GM12878 (cell line): ENCODE measurements around the gene KCNC4. TPM values are rescaled to one million over a fixed set of nuclear protein-coding genes. Genes with fewer than 3 reads are reported as not detected.

Source experiments
- ATAC-seq: fragments of 200-7000 bp; cut with Tn5 transposase; 3 replicates; pipeline ENCODE4 v1.9.1; 2020; ENCODE audit warnings: mild to moderate bottlenecking, moderate library complexity
- BruUV-seq: library from RNA; stranded (reverse); fragments of 400-500 nt; replicated peaks from 2 replicates; lab custom pipeline; 2021; lab: Mats Ljungman, UMichigan
- CTCF ChIA-PET: fragments of 300-600 bp; sonication (Branson Sonifier 250); formaldehyde crosslinking; extraction: SDS; loops from one replicate; lab custom pipeline; 2021; ENCODE audit warnings: inconsistent platforms; lab: Yijun Ruan, JAX
- POLR2A ChIA-PET: fragments of 350-600 bp; formaldehyde crosslinking; extraction: SDS; loops from one replicate; lab custom pipeline; 2021; ENCODE audit warnings: inconsistent platforms; lab: Charles Lee
- RAD21 ChIA-PET: fragments of 300-600 bp; sonication (Branson Sonifier 250); formaldehyde crosslinking; loops from one replicate; lab custom pipeline; 2023; ENCODE audit warnings: antibody characterized with exemption; ENCODE audit not compliant: unreplicated experiment; lab: Charles Lee
- SMC1A ChIA-PET: fragments of 300-600 bp; sonication (Branson Sonifier 250); formaldehyde crosslinking; loops from one replicate; lab custom pipeline; 2023; ENCODE audit not compliant: unreplicated experiment, uncharacterized antibody; lab: Charles Lee
- DNase-seq: peaks from one replicate; pipeline ENCODE4 v3.0.0-alpha.2; 2011; ENCODE audit warnings: low read depth, low spot score
- FAIRE-seq: peaks from 3 replicates; lab custom pipeline; 2011; peaks lifted over from hg19 to GRCh38; lab: Jason Lieb, UNC
- H2AFZ ChIP-seq: 2 replicates; pipeline ENCODE4 v1.6.0; 2011; ENCODE audit warnings: low read depth, low read length, control low read depth; ENCODE audit not compliant: control insufficient read depth
- H3K27ac ChIP-seq: 2 replicates; pipeline ENCODE4 v1.5.1; 2011; ENCODE audit warnings: control low read depth; ENCODE audit not compliant: control insufficient read depth, insufficient read depth
- H3K27me3 ChIP-seq, 2 experiments: replicated peaks in 1 of 2; 2 replicates each; pipeline versions ENCODE4 v1.6.0 to v1.6.1; 2011; ENCODE audit warnings: low read length in 1 of 2; ENCODE audit not compliant: control insufficient read depth in 2 of 2, insufficient read depth in 2 of 2
- H3K36me3 ChIP-seq, 2 experiments: 2 replicates each; pipeline ENCODE4 v1.5.1; 2011; ENCODE audit warnings: low read length in 1 of 2; ENCODE audit not compliant: control insufficient read depth in 2 of 2, insufficient read depth in 2 of 2
- H3K4me1 ChIP-seq: 2 replicates; pipeline ENCODE4 v1.6.1; 2011; ENCODE audit warnings: mild to moderate bottlenecking, low read length, moderate library complexity, mixed read lengths; ENCODE audit not compliant: control insufficient read depth, insufficient read depth
- H3K4me2 ChIP-seq: 2 replicates; pipeline ENCODE4 v1.6.0; 2011; ENCODE audit warnings: control low read depth; ENCODE audit not compliant: control insufficient read depth, insufficient read depth
- H3K4me3 ChIP-seq: fragments of 200-600 bp; sonication (generic); 2 replicates; pipeline ENCODE4 v1.5.1; 2016
- H3K79me2 ChIP-seq: 2 replicates; pipeline ENCODE4 v1.6.0; 2011; ENCODE audit warnings: low read length; ENCODE audit not compliant: control insufficient read depth, insufficient read depth
- H3K9ac ChIP-seq: 2 replicates; pipeline ENCODE4 v1.8.0; 2011; ENCODE audit warnings: low read length, control low read depth, mixed read lengths; ENCODE audit not compliant: control insufficient read depth, insufficient read depth
- H3K9me3 ChIP-seq: replicated peaks from 3 replicates; pipeline ENCODE4 v1.5.1; 2011; ENCODE audit warnings: mild to moderate bottlenecking, low read length; ENCODE audit not compliant: control insufficient read depth, insufficient read depth
- H4K20me1 ChIP-seq: 2 replicates; pipeline ENCODE4 v1.6.0; 2011; ENCODE audit not compliant: control insufficient read depth, insufficient read depth
- CEBPB ChIP-seq, 2 experiments: fragments of 150-350 bp in 1 of 2; IDR thresholded peaks; 2 replicates each; pipeline ENCODE4 v1.6.1; 2012 to 2014; ENCODE audit warnings: low read depth in 2 of 2, low read length in 2 of 2, borderline replicate concordance in 1 of 2, inconsistent platforms in 1 of 2
- MEF2A ChIP-seq: IDR thresholded peaks from 2 replicates; pipeline ENCODE4 v1.6.1; 2011; ENCODE audit warnings: low read depth, mild to moderate bottlenecking, low read length, moderate library complexity; ENCODE audit not compliant: insufficient read depth
- MXI1 ChIP-seq: fragments of 150-350 bp; IDR thresholded peaks from 2 replicates; pipeline ENCODE4 v1.6.1; 2011; ENCODE audit warnings: low read depth, mild to moderate bottlenecking, inconsistent platforms, low read length, improper control_type of control experiment
- NRF1 ChIP-seq: conservative IDR thresholded peaks from 2 replicates; pipeline ENCODE4 v1.6.1; 2011; ENCODE audit warnings: mild to moderate bottlenecking, low read depth, low read length, improper control_type of control experiment
- ZNF622 ChIP-seq: fragments of 450-650 bp; IDR thresholded peaks from 2 replicates; pipeline ENCODE4 v1.6.1; 2017; ENCODE audit warnings: mild to moderate bottlenecking, inconsistent platforms
- WGBS: methylation state at CpG from one replicate; pipeline ENCODE4 v1.1.6; 2016; ENCODE audit warnings: low lambda C conversion rate; ENCODE audit not compliant: insufficient replicate concordance, insufficient coverage; ENCODE audit errors: missing lambda C conversion rate; 5-methylcytosine and 5-hydroxymethylcytosine counted together
- in situ Hi-C: fragments of 300-500 bp; cut with MboI; formaldehyde crosslinking; loops from 9 replicates; pipeline ENCODE4 v1.14.3; 2018; ENCODE audit warnings: mixed read lengths
- intact Hi-C: fragments of 100-400 bp; cut with micrococcal nuclease; formaldehyde crosslinking; loops from one replicate; pipeline ENCODE4 v1.14.2; 2022; ENCODE audit not compliant: unreplicated experiment
- polyA plus RNA-seq, 11 experiments: library from polyadenylated mRNA; depleted of rRNA in 4 of 11; unstranded in 6 of 11; stranded (reverse) in 5 of 11; fragments of >200 nt; fragmentation: Nextera tagmentation in 4 of 11; fragmentation: Illumina TruSeq in 1 of 11; extraction: Ambion mirVana in 4 of 11; extraction: Trizol in 1 of 11; gene quantifications; 1 replicate in 1 of 11; 2 replicates in 10 of 11; pipeline versions ENCODE4 v1.2.1 to v1.2.3, GENCODE V29; 2011 to 2016; ENCODE audit warnings: inconsistent platforms in 2 of 11, missing spikeins in 2 of 11, low read depth in 1 of 11
- total RNA-seq, 4 experiments: library from RNA; depleted of rRNA in 3 of 4; stranded (reverse); fragments of >200 nt in 3 of 4; fragmentation: Illumina TruSeq in 1 of 4; extraction: Trizol in 1 of 4; gene quantifications; 2 replicates each; pipeline versions ENCODE4 v1.2.1 to v1.2.3, GENCODE V29; 2013 to 2021
- TF ChIP-seq, protein P1 (sequence below): fragments of 450-650 bp; IDR thresholded peaks from 2 replicates; pipeline ENCODE4 v1.6.1; 2018; ENCODE audit warnings: mild to moderate bottlenecking, low read depth, moderate library complexity; ENCODE audit not compliant: partially characterized antibody
- TF ChIP-seq, protein P2 (sequence below): IDR thresholded peaks from 2 replicates; pipeline ENCODE4 v1.6.1; 2011; ENCODE audit warnings: mild to moderate bottlenecking, low read depth, low read length, moderate library complexity; ENCODE audit not compliant: insufficient replicate concordance
- TF ChIP-seq, protein P3 (sequence below), 3 experiments: IDR thresholded peaks in 2 of 3; conservative IDR thresholded peaks in 1 of 3; 2 replicates each; pipeline ENCODE4 v1.5.1; 2011; ENCODE audit warnings: low read depth in 3 of 3, low read length in 3 of 3, mild to moderate bottlenecking in 3 of 3, control low read depth in 2 of 3, moderate library complexity in 2 of 3, inconsistent platforms in 1 of 3, mixed read lengths in 1 of 3; ENCODE audit not compliant: control insufficient read depth in 2 of 3, insufficient read depth in 1 of 3; ENCODE audit errors: extremely low read depth in 1 of 3
- TF ChIP-seq, protein P4 (sequence below): fragments of 450-650 bp; IDR thresholded peaks from 2 replicates; pipeline ENCODE4 v1.6.1; 2017; ENCODE audit warnings: mild to moderate bottlenecking, low read depth, inconsistent platforms; ENCODE audit not compliant: poor library complexity, severe bottlenecking
- TF ChIP-seq, protein P5 (sequence below): fragments of 450-650 bp; formaldehyde crosslinking; IDR thresholded peaks from 2 replicates; pipeline ENCODE4 v1.4.0; 2022; ENCODE audit warnings: mild to moderate bottlenecking, moderate library complexity

Gene KCNC4
- total and polyA plus RNA-seq, 10 of the 15 experiments (the other 5 are each of a cell fraction or from before 2014, with no cell fraction given): 0.06 to 1.7 (median 0.36) TPM

DNA sequence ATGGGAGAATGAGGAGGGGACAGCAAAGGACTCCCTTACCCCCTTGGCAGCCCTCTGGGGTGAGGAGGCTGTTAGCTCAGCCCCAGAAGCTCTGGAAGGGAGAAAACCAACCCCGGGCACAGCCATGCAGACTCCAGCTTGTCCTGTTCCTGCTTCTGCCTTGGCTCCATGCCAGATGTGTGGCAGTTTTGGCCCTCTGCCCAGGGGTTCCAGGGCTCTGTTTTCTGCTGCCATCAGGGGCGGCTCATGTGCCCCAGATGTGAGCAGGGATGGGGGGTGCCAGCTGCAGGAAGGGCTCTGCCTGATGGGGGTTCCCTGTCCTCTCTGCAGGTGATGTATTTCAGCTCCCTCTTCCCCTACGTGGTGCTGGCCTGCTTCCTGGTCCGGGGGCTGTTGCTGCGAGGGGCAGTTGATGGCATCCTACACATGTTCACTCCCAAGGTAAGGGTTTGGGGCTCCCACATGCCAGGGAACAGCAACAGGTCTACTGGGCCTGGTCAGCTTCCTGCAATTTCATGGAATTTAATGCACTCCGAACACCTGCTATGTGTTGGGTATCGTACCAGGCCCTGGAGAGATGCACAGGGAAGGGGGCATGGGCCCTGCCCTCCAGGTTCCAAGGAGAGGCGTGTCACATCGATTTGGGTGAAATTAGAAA lies 33.7 kb upstream of the KCNC4 start:
- CTCF ChIA-PET: no interaction called here
- SMC1A ChIA-PET: interaction anchor here (1.2 kb wide), 1 partner anchor 193 kb away, joined by 3 read pairs; no protein-coding TSS in a partner anchor
- WGBS: 17% methylated on average over 9 of the region's 9 CpGs
- no peak for TF ChIP-seq ZNF622
- TF ChIP-seq, protein P1, sequence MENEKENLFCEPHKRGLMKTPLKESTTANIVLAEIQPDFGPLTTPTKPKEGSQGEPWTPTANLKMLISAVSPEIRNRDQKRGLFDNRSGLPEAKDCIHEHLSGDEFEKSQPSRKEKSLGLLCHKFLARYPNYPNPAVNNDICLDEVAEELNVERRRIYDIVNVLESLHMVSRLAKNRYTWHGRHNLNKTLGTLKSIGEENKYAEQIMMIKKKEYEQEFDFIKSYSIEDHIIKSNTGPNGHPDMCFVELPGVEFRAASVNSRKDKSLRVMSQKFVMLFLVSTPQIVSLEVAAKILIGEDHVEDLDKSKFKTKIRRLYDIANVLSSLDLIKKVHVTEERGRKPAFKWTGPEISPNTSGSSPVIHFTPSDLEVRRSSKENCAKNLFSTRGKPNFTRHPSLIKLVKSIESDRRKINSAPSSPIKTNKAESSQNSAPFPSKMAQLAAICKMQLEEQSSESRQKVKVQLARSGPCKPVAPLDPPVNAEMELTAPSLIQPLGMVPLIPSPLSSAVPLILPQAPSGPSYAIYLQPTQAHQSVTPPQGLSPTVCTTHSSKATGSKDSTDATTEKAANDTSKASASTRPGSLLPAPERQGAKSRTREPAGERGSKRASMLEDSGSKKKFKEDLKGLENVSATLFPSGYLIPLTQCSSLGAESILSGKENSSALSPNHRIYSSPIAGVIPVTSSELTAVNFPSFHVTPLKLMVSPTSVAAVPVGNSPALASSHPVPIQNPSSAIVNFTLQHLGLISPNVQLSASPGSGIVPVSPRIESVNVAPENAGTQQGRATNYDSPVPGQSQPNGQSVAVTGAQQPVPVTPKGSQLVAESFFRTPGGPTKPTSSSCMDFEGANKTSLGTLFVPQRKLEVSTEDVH: no peak
- TF ChIP-seq, protein P2, sequence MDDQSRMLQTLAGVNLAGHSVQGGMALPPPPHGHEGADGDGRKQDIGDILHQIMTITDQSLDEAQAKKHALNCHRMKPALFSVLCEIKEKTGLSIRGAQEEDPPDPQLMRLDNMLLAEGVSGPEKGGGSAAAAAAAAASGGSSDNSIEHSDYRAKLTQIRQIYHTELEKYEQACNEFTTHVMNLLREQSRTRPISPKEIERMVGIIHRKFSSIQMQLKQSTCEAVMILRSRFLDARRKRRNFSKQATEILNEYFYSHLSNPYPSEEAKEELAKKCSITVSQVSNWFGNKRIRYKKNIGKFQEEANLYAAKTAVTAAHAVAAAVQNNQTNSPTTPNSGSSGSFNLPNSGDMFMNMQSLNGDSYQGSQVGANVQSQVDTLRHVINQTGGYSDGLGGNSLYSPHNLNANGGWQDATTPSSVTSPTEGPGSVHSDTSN: no peak
- TF ChIP-seq, protein P3, sequence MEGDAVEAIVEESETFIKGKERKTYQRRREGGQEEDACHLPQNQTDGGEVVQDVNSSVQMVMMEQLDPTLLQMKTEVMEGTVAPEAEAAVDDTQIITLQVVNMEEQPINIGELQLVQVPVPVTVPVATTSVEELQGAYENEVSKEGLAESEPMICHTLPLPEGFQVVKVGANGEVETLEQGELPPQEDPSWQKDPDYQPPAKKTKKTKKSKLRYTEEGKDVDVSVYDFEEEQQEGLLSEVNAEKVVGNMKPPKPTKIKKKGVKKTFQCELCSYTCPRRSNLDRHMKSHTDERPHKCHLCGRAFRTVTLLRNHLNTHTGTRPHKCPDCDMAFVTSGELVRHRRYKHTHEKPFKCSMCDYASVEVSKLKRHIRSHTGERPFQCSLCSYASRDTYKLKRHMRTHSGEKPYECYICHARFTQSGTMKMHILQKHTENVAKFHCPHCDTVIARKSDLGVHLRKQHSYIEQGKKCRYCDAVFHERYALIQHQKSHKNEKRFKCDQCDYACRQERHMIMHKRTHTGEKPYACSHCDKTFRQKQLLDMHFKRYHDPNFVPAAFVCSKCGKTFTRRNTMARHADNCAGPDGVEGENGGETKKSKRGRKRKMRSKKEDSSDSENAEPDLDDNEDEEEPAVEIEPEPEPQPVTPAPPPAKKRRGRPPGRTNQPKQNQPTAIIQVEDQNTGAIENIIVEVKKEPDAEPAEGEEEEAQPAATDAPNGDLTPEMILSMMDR (IDR thresholded peaks at IDR 0.05 in 2 of 3, conservative IDR thresholded peaks at IDR 0.05 in 1 of 3; ENCODE audit: control insufficient read depth in 2 of 3, extremely low read depth in 1 of 3, insufficient read depth in 1 of 3, low read depth in 3 of 3, low read length in 3 of 3): no peak
- TF ChIP-seq MEF2A: no peak
- TF ChIP-seq, protein P4, sequence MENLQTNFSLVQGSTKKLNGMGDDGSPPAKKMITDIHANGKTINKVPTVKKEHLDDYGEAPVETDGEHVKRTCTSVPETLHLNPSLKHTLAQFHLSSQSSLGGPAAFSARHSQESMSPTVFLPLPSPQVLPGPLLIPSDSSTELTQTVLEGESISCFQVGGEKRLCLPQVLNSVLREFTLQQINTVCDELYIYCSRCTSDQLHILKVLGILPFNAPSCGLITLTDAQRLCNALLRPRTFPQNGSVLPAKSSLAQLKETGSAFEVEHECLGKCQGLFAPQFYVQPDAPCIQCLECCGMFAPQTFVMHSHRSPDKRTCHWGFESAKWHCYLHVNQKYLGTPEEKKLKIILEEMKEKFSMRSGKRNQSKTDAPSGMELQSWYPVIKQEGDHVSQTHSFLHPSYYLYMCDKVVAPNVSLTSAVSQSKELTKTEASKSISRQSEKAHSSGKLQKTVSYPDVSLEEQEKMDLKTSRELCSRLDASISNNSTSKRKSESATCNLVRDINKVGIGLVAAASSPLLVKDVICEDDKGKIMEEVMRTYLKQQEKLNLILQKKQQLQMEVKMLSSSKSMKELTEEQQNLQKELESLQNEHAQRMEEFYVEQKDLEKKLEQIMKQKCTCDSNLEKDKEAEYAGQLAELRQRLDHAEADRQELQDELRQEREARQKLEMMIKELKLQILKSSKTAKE: no peak
- TF ChIP-seq NRF1: no peak
- TF ChIP-seq CEBPB (IDR thresholded peaks at IDR 0.05; ENCODE audit: borderline replicate concordance in 1 of 2, low read depth in 2 of 2, low read length in 2 of 2): no peak
- TF ChIP-seq MXI1: no peak
- TF ChIP-seq, protein P5, sequence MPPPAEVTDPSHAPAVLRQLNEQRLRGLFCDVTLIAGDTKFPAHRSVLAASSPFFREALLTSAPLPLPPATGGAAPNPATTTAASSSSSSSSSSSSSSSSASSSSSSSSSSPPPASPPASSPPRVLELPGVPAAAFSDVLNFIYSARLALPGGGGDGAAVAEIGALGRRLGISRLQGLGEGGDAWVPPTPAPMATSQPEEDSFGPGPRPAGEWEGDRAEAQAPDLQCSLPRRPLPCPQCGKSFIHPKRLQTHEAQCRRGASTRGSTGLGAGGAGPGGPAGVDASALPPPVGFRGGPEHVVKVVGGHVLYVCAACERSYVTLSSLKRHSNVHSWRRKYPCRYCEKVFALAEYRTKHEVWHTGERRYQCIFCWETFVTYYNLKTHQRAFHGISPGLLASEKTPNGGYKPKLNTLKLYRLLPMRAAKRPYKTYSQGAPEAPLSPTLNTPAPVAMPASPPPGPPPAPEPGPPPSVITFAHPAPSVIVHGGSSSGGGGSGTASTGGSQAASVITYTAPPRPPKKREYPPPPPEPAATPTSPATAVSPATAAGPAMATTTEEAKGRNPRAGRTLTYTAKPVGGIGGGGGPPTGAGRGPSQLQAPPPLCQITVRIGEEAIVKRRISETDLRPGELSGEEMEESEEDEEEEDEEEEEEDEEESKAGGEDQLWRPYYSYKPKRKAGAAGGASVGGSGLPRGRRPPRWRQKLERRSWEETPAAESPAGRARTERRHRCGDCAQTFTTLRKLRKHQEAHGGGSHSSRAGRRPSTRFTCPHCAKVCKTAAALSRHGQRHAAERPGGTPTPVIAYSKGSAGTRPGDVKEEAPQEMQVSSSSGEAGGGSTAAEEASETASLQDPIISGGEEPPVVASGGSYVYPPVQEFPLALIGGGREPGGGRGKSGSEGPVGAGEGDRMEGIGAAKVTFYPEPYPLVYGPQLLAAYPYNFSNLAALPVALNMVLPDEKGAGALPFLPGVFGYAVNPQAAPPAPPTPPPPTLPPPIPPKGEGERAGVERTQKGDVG (CRISPR knock-in tag): no peak

More for the DNA sequence above, 33.7 kb upstream of the KCNC4 start:
- Histone ChIP-seq H3K27ac (no peak overlapping the region), H3K9ac (no peak overlapping the region), H3K4me1 (no peaks in the 10 kb centered on the region), H3K36me3 (no peaks in the 10 kb centered on the region), H2AFZ (no peak overlapping the region), H3K9me3 (no peaks in the 10 kb centered on the region), H4K20me1 (no peaks in the 10 kb centered on the region), H3K79me2 (no peaks in the 10 kb centered on the region), H3K4me2 (no peak overlapping the region), H3K27me3 (peaks cover 0 to 2% of the 10 kb centered on the region in 2 experiments; a peak in 3 of 4 replicates), H3K4me3 (no peak overlapping the region)
- no TSS peak for BruUV-seq
- POLR2A ChIA-PET: no interaction called here
- intact Hi-C loops (no loop called here), in situ Hi-C loops (no loop called here)
- DNase-seq: no peak
- ATAC-seq: no peak
- RAD21 ChIA-PET: no interaction called here
- no peak for FAIRE-seq
